ENCODE measurements around the gene EIF2B2. TPM values are rescaled to one million over a fixed set of nuclear protein-coding genes. Genes with fewer than 3 reads are reported as not detected.

Gene EIF2B2
- total and polyA plus RNA-seq, 2 of the 13 experiments (the other 11 are each of a cell fraction or from before 2014, with no cell fraction given), result 54.4 to 78.6 TPM

GRCh38 chr14:75050852-75051555 lies 48.3 kb downstream of the EIF2B2 start, which contains the start of gene MLH3 (continued):
- TF ChIP-seq KIAA2018 (CRISPR knock-in tag; IDR thresholded peaks at IDR 0.05; ENCODE audit: borderline replicate concordance) (no peak), SCMH1 (CRISPR knock-in tag; IDR thresholded peaks at IDR 0.05; ENCODE audit: borderline replicate concordance) (no peak), MAFG (CRISPR knock-in tag; IDR thresholded peaks at IDR 0.05) (no peak), ZNF672 (CRISPR knock-in tag; IDR thresholded peaks at IDR 0.05) (no peak)

All from HepG2 (cell line).